OCI-LY3 (cell line): ENCODE data around the gene BIN2.

Source experiments
- H2AFZ ChIP-seq: fragments of 200-600, 300-600 bp; shearing (Covaris generic); 2 replicates; pipeline ENCODE4 v1.6.0; 2014; ENCODE audit warnings: antibody characterized with exemption, low read depth, low read length
- H3K27ac ChIP-seq: fragments of 200-600, 300-600 bp; sonication (generic); 2 replicates; pipeline ENCODE4 v1.5.1; 2014; ENCODE audit warnings: mild to moderate bottlenecking, low read length, moderate library complexity, mixed read lengths
- H3K27me3 ChIP-seq: fragments of 200-600, 300-600 bp; sonication (generic); 2 replicates; pipeline ENCODE4 v1.6.1; 2014; ENCODE audit warnings: low read depth, low read length, mixed read lengths
- H3K36me3 ChIP-seq: fragments of 200-600, 300-600 bp; sonication (generic); replicated peaks from 2 replicates; pipeline ENCODE3; 2014; ENCODE audit warnings: low read depth, low read length, mixed read lengths
- H3K4me1 ChIP-seq: fragments of 300-600, 200-600 bp; sonication (generic); 2 replicates; pipeline ENCODE4 v1.6.1; 2014; ENCODE audit warnings: low read length, mixed read lengths
- H3K4me2 ChIP-seq: fragments of 200-600, 300-600 bp; sonication (generic); 2 replicates; pipeline ENCODE4 v1.6.1; 2014; ENCODE audit warnings: low read length, mixed read lengths
- H3K4me3 ChIP-seq: fragments of 300-600, 200-600 bp; sonication (generic); 2 replicates; pipeline ENCODE4 v1.5.1; 2014; ENCODE audit warnings: antibody characterized with exemption, mild to moderate bottlenecking, low read length, moderate library complexity
- H3K79me2 ChIP-seq: fragments of 300-600, 200-600 bp; shearing (Covaris generic); 2 replicates; pipeline ENCODE4 v1.6.1; 2014; ENCODE audit warnings: mild to moderate bottlenecking, low read length, mixed read lengths
- H3K9ac ChIP-seq: fragments of 300-600, 200-600 bp; shearing (Covaris generic); 2 replicates; pipeline ENCODE4 v1.6.0; 2014; ENCODE audit warnings: mild to moderate bottlenecking, low read length, moderate library complexity
- H3K9me3 ChIP-seq: fragments of 200-600, 300-600 bp; shearing (Covaris generic); 2 replicates; pipeline ENCODE4 v1.6.1; 2014; ENCODE audit warnings: low read length, mixed read lengths; ENCODE audit not compliant: insufficient read depth
- H4K20me1 ChIP-seq: fragments of 200-600, 300-600 bp; sonication (generic); 2 replicates; pipeline ENCODE4 v1.6.1; 2016; ENCODE audit warnings: low read length, mixed read lengths; ENCODE audit not compliant: insufficient read depth
- CTCF ChIP-seq: fragments of 200-600, 300-600 bp; sonication (generic); IDR thresholded peaks from 2 replicates; pipeline ENCODE4 v1.5.1; 2014; ENCODE audit warnings: antibody characterized with exemption, low read length, low read depth
- EZH2phosphoT487 ChIP-seq: fragments of 200-600 bp; shearing (Covaris generic); IDR thresholded peaks from 2 replicates; pipeline ENCODE4 v1.6.1; 2018; ENCODE audit warnings: antibody characterized with exemption, mixed run types, low read depth

Gene BIN2

GRCh38 chr12:51351913-51352532 lies 28.0 kb upstream of the BIN2 start:
- H3K4me2 ChIP-seq = no peak overlapping the region
- H3K9ac ChIP-seq = no peak overlapping the region; the same call in 1 of the 2 replicates
- no peak overlapping the region for H2AFZ ChIP-seq

GRCh38 chr12:51349026-51349425 lies 25.1 kb upstream of the BIN2 start:
- no peak for TF ChIP-seq CTCF
- TF ChIP-seq EZH2phosphoT487 = no peak

More at GRCh38 chr12:51351913-51352532, 28.0 kb upstream of the BIN2 start:
- no peak overlapping the region for H3K4me3 ChIP-seq
- no peaks in the 10 kb centered on the region for H3K27me3 ChIP-seq
- peaks cover 31% of the 10 kb centered on the region for H3K4me1 ChIP-seq
- H3K27ac ChIP-seq = no peak overlapping the region
- H3K36me3 ChIP-seq = peaks cover 37% of the 10 kb centered on the region
- no peaks in the 10 kb centered on the region for H3K9me3 ChIP-seq
- H4K20me1 ChIP-seq = no peaks in the 10 kb centered on the region
- TF ChIP-seq CTCF (peak; percentile 85), EZH2phosphoT487 (no peak)
- no peaks in the 10 kb centered on the region for H3K79me2 ChIP-seq

GRCh38 chr12:51348116-51348515 lies 24.1 kb upstream of the BIN2 start:
- H3K9ac ChIP-seq = no peak overlapping the region
- H3K27me3 ChIP-seq = no peaks in the 10 kb centered on the region
- no peaks in the 10 kb centered on the region for H3K79me2 ChIP-seq
- no peak overlapping the region for H3K27ac ChIP-seq
- no peak overlapping the region for H2AFZ ChIP-seq
- peaks cover 13% of the 10 kb centered on the region for H3K36me3 ChIP-seq
- H3K9me3 ChIP-seq = no peaks in the 10 kb centered on the region
- TF ChIP-seq EZH2phosphoT487 = no peak
- TF ChIP-seq CTCF = no peak
- no peak overlapping the region for H3K4me3 ChIP-seq
- H3K4me1 ChIP-seq = peaks cover 58% of the 10 kb centered on the region
- no peaks in the 10 kb centered on the region for H4K20me1 ChIP-seq
- H3K4me2 ChIP-seq = no peak overlapping the region

More at GRCh38 chr12:51349026-51349425, 25.1 kb upstream of the BIN2 start:
- Histone ChIP-seq H3K27ac (no peak overlapping the region), H4K20me1 (no peaks in the 10 kb centered on the region), H3K9ac (no peak overlapping the region), H3K4me1 (peaks cover 49% of the 10 kb centered on the region), H3K9me3 (no peaks in the 10 kb centered on the region), H3K79me2 (no peaks in the 10 kb centered on the region), H3K27me3 (no peaks in the 10 kb centered on the region), H3K4me3 (no peak overlapping the region), H3K36me3 (peaks cover 13% of the 10 kb centered on the region), H2AFZ (no peak overlapping the region), H3K4me2 (no peak overlapping the region)

GRCh38 chr12:51346581-51346980 lies 22.6 kb upstream of the BIN2 start, which contains the start of gene CELA1:
TSS of gene CELA1 (minus strand) at chr12:51346679. CDS start at chr12:51346638, 41 bp downstream.
- H2AFZ ChIP-seq = peak within 1 kb of the TSS; percentile 86
- no peaks in the 10 kb centered on the region for H3K9me3 ChIP-seq
- no peaks in the 10 kb centered on the region for H3K27me3 ChIP-seq
- H3K4me2 ChIP-seq = peak within 1 kb of the TSS; percentile 87
- TF ChIP-seq EZH2phosphoT487 = no peak
- TF ChIP-seq CTCF = no peak
- H3K4me3 ChIP-seq = peak within 1 kb of the TSS; percentile 59
- H3K27ac ChIP-seq = peak within 1 kb of the TSS; percentile 97
- H4K20me1 ChIP-seq = no peaks in the 10 kb centered on the region
- no peaks in the 10 kb centered on the region for H3K79me2 ChIP-seq
- H3K36me3 ChIP-seq = peaks cover 4% of the 10 kb centered on the region
- H3K9ac ChIP-seq = peak within 1 kb of the TSS; percentile 69
- peaks cover 65% of the 10 kb centered on the region for H3K4me1 ChIP-seq
